Bronchial epithelial cell (primary cell): ENCODE measurements around the gene LDLRAD4. TPM values are rescaled to one million over a fixed set of nuclear protein-coding genes. Genes with fewer than 3 reads are reported as not detected.

ENCODE experiments used
- DNase-seq: peaks from one replicate; pipeline ENCODE4 v3.0.0-alpha.2; 2010; ENCODE audit warnings: low read depth
- FAIRE-seq: peaks from 2 replicates; lab custom pipeline; 2011; peaks lifted over from hg19 to GRCh38; lab: Jason Lieb, UNC
- H3K27me3 ChIP-seq: 2 replicates; pipeline ENCODE4 v1.5.1; 2011; ENCODE audit warnings: low read length; ENCODE audit not compliant: control insufficient read depth, insufficient read depth
- H3K36me3 ChIP-seq: 2 replicates; pipeline ENCODE4 v1.5.1; 2011; ENCODE audit warnings: low read length; ENCODE audit not compliant: control insufficient read depth, insufficient read depth
- H3K4me3 ChIP-seq: 2 replicates; pipeline ENCODE4 v1.5.1; 2011; ENCODE audit warnings: mild to moderate bottlenecking, low read depth, low read length, control low read depth
- total RNA-seq: library from RNA; depleted of rRNA; stranded (reverse); fragments of >200 nt; gene quantifications from 2 replicates; pipeline ENCODE4 v1.2.1, GENCODE V29; 2014
- TF ChIP-seq, protein P1 (sequence below): IDR thresholded peaks from 2 replicates; pipeline ENCODE4 v1.5.1; 2011; ENCODE audit warnings: mild to moderate bottlenecking, moderate library complexity, low read length, control low read depth, inconsistent platforms; ENCODE audit not compliant: insufficient read depth, severe bottlenecking

The LDLRAD4 gene
- total RNA-seq, 1 donor from 2014 or later = not detected

GRCh38 chr18:13460946-13461345, 242.4 kb downstream of the LDLRAD4 start:
- DNase-seq = no peak
- FAIRE-seq = no peak
- H3K27me3 ChIP-seq = no peaks in the 10 kb centered on the region

GRCh38 chr18:13461469-13461868, 242.9 kb downstream of the LDLRAD4 start:
- H3K27me3 ChIP-seq = no peaks in the 10 kb centered on the region
- no peaks in the 10 kb centered on the region for H3K36me3 ChIP-seq
- TF ChIP-seq, protein P1, sequence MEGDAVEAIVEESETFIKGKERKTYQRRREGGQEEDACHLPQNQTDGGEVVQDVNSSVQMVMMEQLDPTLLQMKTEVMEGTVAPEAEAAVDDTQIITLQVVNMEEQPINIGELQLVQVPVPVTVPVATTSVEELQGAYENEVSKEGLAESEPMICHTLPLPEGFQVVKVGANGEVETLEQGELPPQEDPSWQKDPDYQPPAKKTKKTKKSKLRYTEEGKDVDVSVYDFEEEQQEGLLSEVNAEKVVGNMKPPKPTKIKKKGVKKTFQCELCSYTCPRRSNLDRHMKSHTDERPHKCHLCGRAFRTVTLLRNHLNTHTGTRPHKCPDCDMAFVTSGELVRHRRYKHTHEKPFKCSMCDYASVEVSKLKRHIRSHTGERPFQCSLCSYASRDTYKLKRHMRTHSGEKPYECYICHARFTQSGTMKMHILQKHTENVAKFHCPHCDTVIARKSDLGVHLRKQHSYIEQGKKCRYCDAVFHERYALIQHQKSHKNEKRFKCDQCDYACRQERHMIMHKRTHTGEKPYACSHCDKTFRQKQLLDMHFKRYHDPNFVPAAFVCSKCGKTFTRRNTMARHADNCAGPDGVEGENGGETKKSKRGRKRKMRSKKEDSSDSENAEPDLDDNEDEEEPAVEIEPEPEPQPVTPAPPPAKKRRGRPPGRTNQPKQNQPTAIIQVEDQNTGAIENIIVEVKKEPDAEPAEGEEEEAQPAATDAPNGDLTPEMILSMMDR = no peak
- DNase-seq (no peak), FAIRE-seq (no peak)
- H3K4me3 ChIP-seq = no peak overlapping the region

More at GRCh38 chr18:13460946-13461345, 242.4 kb downstream of the LDLRAD4 start:
- Histone ChIP-seq H3K4me3 (no peak overlapping the region), H3K36me3 (no peaks in the 10 kb centered on the region)
- TF ChIP-seq, protein P1 = no peak

DNA sequence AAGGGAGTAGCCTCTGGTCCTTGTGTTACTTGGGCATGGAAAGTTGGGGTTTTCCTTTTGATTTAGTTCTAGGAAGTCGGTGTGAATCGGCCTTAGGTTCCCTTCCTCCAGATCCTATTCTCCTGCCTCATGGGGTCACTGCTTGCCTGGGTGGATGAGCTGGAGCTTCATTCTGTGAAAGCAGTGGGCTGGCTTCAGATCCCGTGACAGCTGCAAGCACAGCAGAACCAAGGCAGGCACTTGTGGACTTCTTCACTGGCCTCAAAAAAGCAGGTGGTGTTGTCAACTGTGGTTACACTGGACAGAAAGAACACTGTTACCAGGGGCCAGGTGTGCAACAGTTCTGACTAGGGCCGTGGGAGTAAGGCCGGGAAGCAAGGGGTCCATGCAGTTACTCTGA, 243.4 kb downstream of the LDLRAD4 start:
- H3K36me3 ChIP-seq = no peaks in the 10 kb centered on the region
- FAIRE-seq (no peak), DNase-seq (no peak)
- no peak overlapping the region for H3K4me3 ChIP-seq
- H3K27me3 ChIP-seq = no peaks in the 10 kb centered on the region
- TF ChIP-seq, protein P1 = no peak

DNA sequence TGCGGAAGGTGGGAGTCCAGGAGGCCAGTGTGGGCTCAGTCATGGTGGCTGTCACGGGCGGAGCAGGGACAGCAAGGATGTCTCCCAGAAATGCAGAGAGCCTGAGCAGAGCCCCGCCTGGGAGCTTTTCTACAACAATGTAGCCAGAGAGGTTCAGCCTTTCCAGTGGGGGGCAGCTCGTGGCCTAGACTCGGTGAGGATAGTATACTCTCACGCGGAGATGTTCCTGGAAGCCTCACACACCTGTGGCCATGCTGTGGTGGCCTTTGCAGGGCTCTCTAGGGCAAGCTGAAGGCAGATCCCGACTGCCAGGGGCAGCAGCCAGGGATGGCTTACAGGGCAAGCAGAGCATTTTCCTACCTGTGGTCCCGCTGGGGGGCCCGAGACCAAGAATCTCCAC, 244.1 kb downstream of the LDLRAD4 start:
- TF ChIP-seq, protein P1 = no peak
- H3K27me3 ChIP-seq = no peaks in the 10 kb centered on the region
- no peaks in the 10 kb centered on the region for H3K36me3 ChIP-seq
- DNase-seq (no peak), FAIRE-seq (no peak)
- H3K4me3 ChIP-seq = no peak overlapping the region

- TF ChIP-seq, protein P1 = no peak
- no peak for DNase-seq
- Histone ChIP-seq H3K36me3 (no peaks in the 10 kb centered on the region), H3K27me3 (no peaks in the 10 kb centered on the region), H3K4me3 (no peak overlapping the region)
- FAIRE-seq = no peak
Measured at GRCh38 chr18:13463526-13464210, 245.1 kb downstream of the LDLRAD4 start.
